HUES64 (cell line): Measurements from ENCODE around the gene SDC1.

Source experiments
- H3K27ac ChIP-seq: 2 replicates; pipeline ENCODE4 v1.7.0; 2013; ENCODE audit warnings: low read depth, low read length, inconsistent platforms
- H3K27me3 ChIP-seq: 2 replicates; pipeline ENCODE4 v1.6.1; 2013; ENCODE audit warnings: mild to moderate bottlenecking, low read length; ENCODE audit not compliant: insufficient read depth
- H3K36me3 ChIP-seq: 2 replicates; pipeline ENCODE4 v1.6.1; 2013; ENCODE audit warnings: mild to moderate bottlenecking, low read length; ENCODE audit not compliant: insufficient read depth
- H3K4me1 ChIP-seq: 2 replicates; pipeline ENCODE4 v1.6.1; 2013; ENCODE audit warnings: mild to moderate bottlenecking, low read length, moderate library complexity; ENCODE audit not compliant: insufficient read depth
- H3K4me3 ChIP-seq: 2 replicates; pipeline ENCODE4 v1.5.1; 2013; ENCODE audit warnings: mild to moderate bottlenecking, low read length, moderate library complexity
- H3K9ac ChIP-seq: 2 replicates; pipeline ENCODE4 v1.6.1; 2013; ENCODE audit warnings: mild to moderate bottlenecking, low read depth, low read length
- H3K9me3 ChIP-seq: 2 replicates; pipeline ENCODE4 v1.6.1; 2013; ENCODE audit warnings: low read depth, low read length; ENCODE audit not compliant: insufficient read depth
- WGBS: fragments of 150-250, 120-280 bp; methylation state at CpG from one replicate; pipeline ENCODE4 v1.1.7; 2013; ENCODE audit warnings: missing lambda C conversion rate; 5-methylcytosine and 5-hydroxymethylcytosine counted together

SDC1 gene

GRCh38 chr2:20194097-20195015 is 30.6 kb downstream of the SDC1 start:
- Histone ChIP-seq H3K27ac (no peak overlapping the region), H3K36me3 (no peaks in the 10 kb centered on the region), H3K4me3 (no peak overlapping the region), H3K9ac (no peak overlapping the region), H3K27me3 (no peaks in the 10 kb centered on the region), H3K9me3 (no peaks in the 10 kb centered on the region), H3K4me1 (peaks cover 18% of the 10 kb centered on the region)
- WGBS: 89% methylated on average over 16 of the region's 16 CpGs

DNA sequence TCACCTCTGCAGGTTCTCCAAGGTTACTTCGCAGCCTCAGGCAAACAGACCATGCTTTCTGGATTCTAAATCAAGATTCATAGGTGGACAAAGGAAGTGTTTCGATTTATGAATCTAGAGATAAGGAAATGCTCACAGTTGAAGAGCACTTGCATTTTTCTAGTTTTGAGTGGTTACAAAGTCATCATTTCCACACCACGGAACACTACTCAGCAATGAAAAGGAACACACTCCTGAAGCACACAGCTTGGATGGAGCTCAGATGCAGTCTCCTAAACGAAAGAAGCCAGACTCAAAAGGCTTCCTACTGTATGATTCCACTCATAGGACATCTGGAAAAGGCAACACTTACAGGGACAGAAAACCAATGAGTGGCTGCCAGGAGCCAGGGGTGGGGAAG is 31.7 kb downstream of the SDC1 start:
- Histone ChIP-seq H3K36me3 (no peaks in the 10 kb centered on the region), H3K9me3 (no peaks in the 10 kb centered on the region), H3K27me3 (no peaks in the 10 kb centered on the region), H3K4me1 (peaks cover 26% of the 10 kb centered on the region), H3K27ac (no peak overlapping the region), H3K4me3 (no peak overlapping the region), H3K9ac (no peak overlapping the region)
- 96% methylated on average over 4 of the region's 4 CpGs for WGBS

DNA sequence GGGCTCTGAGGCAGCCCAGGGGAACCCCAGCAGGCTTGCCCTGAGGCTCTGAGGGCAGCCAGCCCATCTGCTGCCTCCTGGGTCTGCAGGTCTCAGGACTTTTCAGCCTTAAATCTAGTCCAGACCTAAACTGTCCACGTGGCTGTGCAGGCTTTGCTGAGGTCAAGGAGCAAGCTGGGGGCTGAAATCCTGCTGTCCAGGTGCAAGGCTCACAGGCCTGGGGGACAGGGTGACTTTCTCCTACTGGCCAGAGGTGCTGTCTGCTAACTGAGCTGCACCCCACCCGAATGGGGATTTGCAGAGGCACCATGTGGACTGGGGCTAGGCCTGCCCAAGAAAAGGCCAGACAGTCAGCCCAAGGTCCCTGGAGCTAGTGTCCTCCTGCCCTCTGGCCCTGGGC is 32.1 kb downstream of the SDC1 start:
- Histone ChIP-seq H3K36me3 (no peaks in the 10 kb centered on the region), H3K9me3 (no peaks in the 10 kb centered on the region), H3K27ac (no peak overlapping the region), H3K9ac (no peak overlapping the region), H3K27me3 (no peaks in the 10 kb centered on the region), H3K4me3 (no peak overlapping the region), H3K4me1 (peaks cover 30% of the 10 kb centered on the region)
- 91% methylated on average over 2 of the region's 2 CpGs for WGBS

- H3K4me3 ChIP-seq: no peak overlapping the region
- no peaks in the 10 kb centered on the region for H3K36me3 ChIP-seq
- H3K27ac ChIP-seq: no peak overlapping the region
- no peak overlapping the region for H3K9ac ChIP-seq
- no peaks in the 10 kb centered on the region for H3K9me3 ChIP-seq
- peaks cover 31% of the 10 kb centered on the region for H3K4me1 ChIP-seq
- WGBS: 84% methylated on average over 13 of the region's 13 CpGs
- no peaks in the 10 kb centered on the region for H3K27me3 ChIP-seq
Measured at GRCh38 chr2:20191714-20192569, 33.0 kb downstream of the SDC1 start.

DNA sequence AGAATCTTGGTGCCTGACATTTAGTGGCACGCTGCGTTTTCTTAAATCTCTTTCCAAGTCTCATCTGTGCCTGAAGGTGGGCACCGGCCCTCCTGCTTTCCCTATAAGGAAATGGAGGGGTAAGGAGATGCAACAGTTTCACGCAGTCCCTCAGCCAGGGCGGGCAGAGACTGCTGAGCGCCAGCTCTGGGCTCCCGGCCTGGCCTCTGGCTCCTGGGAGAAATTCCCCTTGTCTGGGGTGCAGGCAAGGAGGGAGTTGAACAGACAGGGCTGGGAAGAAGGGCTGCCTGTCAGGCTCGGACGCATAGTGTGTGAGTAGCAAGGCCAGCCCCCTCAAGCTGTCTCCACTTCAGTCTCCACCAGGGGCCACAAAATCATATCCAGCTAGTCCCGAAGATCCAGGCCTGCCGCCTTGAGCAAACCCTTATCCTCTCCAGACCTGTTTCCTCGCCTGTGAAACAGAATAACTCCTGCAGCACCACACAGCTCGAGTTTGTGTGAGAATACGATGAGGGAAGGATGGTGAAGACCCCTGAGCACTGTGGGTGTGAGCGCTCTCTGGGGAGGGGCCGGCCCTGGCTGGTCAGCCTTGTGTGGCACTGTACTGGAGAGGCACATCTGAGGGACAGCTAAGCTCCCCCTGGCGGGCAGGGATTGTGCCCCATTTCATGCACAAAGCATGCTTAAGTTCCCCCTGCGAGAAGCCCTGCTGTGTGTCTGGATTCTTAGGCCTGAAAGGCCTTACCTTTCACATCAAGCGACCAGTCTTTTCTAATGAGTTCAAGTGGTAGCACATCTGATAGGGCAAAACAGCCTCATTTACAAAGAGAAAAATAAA is 33.8 kb downstream of the SDC1 start:
- H3K36me3 ChIP-seq: no peaks in the 10 kb centered on the region
- H3K27me3 ChIP-seq: no peaks in the 10 kb centered on the region
- no peak overlapping the region for H3K4me3 ChIP-seq
- H3K27ac ChIP-seq: no peak overlapping the region
- peaks cover 37% of the 10 kb centered on the region for H3K4me1 ChIP-seq
- H3K9me3 ChIP-seq: no peaks in the 10 kb centered on the region
- H3K9ac ChIP-seq: no peak overlapping the region
- WGBS: 68% methylated on average over 19 of the region's 19 CpGs

DNA sequence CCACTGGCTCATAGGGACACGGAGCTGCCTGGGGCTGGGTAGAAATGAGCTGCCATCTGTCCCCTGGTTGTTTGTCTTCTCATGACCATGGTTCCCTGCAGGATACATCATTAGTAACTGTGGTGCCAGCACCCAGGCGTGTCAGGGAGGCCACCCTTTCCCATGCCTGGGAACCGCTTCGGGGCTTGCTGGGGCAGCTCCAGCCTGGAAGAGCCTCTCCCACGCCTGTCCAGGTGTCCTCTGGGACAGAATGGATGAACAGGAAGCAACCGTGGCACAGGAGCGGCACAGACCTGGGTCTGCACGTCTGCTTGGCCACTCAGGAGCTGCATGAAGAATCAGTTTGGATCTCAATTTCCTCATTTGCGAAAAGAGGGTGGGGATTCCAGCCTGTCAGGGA is 34.8 kb downstream of the SDC1 start:
- Histone ChIP-seq H3K4me3 (no peak overlapping the region), H3K9ac (no peak overlapping the region), H3K36me3 (no peaks in the 10 kb centered on the region), H3K9me3 (no peaks in the 10 kb centered on the region), H3K4me1 (peaks cover 46% of the 10 kb centered on the region), H3K27me3 (no peaks in the 10 kb centered on the region), H3K27ac (no peak overlapping the region)
- WGBS: 94% methylated on average over 9 of the region's 9 CpGs

DNA sequence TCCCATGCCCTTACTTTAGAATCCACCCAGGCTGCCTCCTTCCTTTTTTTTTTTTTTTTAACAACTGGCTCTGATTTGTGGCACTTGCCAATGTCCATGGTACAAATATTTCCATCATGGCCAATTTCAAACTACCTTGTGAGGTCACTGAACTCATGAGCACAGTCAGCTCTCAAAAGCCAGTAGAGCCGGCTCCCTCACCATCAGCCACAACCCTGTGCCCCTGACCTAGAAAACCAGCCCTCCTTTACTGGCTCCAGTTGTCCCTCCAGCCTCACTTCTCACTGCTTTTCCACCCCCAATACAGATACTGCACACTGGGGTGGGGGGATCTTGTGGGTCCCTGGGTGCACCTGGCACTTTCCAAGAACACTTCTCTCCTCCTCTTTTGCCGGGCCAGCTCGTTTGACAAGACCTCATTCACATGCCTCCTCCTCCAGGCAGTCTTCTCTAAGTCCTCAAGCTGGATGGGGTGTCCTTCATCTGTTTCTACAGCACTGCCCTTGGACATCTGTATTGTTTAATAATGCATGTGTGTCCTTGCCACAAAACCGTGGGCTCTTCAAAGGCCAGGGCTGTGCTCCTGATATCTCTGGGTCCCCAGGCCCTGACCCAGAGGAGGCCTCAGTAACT is 35.5 kb downstream of the SDC1 start:
- H3K9ac ChIP-seq: no peak overlapping the region
- H3K9me3 ChIP-seq: no peaks in the 10 kb centered on the region
- H3K27ac ChIP-seq: no peak overlapping the region
- H3K4me3 ChIP-seq: no peak overlapping the region
- no peaks in the 10 kb centered on the region for H3K27me3 ChIP-seq
- WGBS: 91% methylated on average over 4 of the region's 4 CpGs
- no peaks in the 10 kb centered on the region for H3K36me3 ChIP-seq
- peaks cover 48% of the 10 kb centered on the region for H3K4me1 ChIP-seq

DNA sequence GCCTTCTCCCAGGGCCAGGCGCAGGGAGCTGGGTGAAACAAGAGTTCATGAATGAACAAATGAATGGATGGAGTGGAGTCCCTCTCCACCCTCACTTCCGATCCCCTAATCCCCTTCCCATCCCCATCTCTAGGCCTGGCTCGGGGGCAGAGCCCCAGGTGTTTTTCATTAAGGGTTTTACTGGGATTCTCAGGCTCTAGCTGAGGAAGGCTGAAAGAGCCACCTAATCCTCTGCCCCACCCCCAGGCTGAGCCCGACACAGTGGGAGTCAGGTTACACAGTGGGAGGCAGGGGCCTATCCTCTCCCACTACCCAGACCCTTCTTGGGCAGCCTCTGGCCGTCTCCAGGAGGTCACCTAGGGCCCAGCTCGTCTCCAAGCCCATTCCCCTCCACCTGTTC is 36.1 kb downstream of the SDC1 start:
- H3K27ac ChIP-seq: no peak overlapping the region
- no peaks in the 10 kb centered on the region for H3K27me3 ChIP-seq
- 25% methylated on average over 3 of the region's 6 CpGs for WGBS
- H3K36me3 ChIP-seq: no peaks in the 10 kb centered on the region
- H3K4me3 ChIP-seq: no peak overlapping the region
- H3K9me3 ChIP-seq: no peaks in the 10 kb centered on the region
- no peak overlapping the region for H3K9ac ChIP-seq
- peaks cover 48% of the 10 kb centered on the region for H3K4me1 ChIP-seq

- 90% methylated on average over 2 of the region's 2 CpGs for WGBS
- Histone ChIP-seq H3K4me1 (peaks cover 48% of the 10 kb centered on the region), H3K36me3 (no peaks in the 10 kb centered on the region), H3K27me3 (no peaks in the 10 kb centered on the region), H3K9me3 (no peaks in the 10 kb centered on the region), H3K4me3 (no peak overlapping the region), H3K27ac (no peak overlapping the region), H3K9ac (no peak overlapping the region)
Measured at GRCh38 chr2:20188201-20188600, 36.7 kb downstream of the SDC1 start.

GRCh38 chr2:20187331-20187730 is 37.6 kb downstream of the SDC1 start:
- no peaks in the 10 kb centered on the region for H3K27me3 ChIP-seq
- peaks cover 48% of the 10 kb centered on the region for H3K4me1 ChIP-seq
- no peak overlapping the region for H3K4me3 ChIP-seq
- H3K27ac ChIP-seq: no peak overlapping the region
- WGBS: 30% methylated on average over 3 of the region's 3 CpGs
- no peak overlapping the region for H3K9ac ChIP-seq
- H3K36me3 ChIP-seq: no peaks in the 10 kb centered on the region
- H3K9me3 ChIP-seq: no peaks in the 10 kb centered on the region
